GM19099 (cell line): ENCODE measurements around the gene EFCAB8.

Source experiments
- POLR2A ChIP-seq: IDR thresholded peaks from 3 replicates; pipeline ENCODE4 v1.6.1; 2011; ENCODE audit warnings: low read depth; ENCODE audit not compliant: insufficient read length; ENCODE audit errors: extremely low read depth

EFCAB8 gene

DNA sequence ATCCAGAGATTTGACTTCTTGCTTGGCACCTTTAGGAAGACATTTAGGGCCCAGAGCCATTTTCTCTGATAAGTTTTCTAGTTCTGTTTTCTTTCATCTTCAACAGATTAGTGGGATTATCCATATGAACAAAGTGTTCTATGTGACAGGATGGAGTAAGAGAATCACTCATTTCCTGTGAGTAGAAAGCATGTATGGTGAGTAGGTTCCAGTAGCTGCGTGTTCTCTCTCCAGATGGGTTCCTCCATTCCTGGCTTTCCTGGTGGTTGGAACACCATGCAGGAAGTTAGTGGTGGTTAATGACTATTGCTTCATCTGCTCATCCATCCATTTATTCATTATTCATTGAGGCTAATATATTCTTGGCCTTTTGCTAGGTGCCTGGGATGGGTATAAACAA, 54.0 kb downstream of the EFCAB8 start:
- TF ChIP-seq POLR2A, result no peak

DNA sequence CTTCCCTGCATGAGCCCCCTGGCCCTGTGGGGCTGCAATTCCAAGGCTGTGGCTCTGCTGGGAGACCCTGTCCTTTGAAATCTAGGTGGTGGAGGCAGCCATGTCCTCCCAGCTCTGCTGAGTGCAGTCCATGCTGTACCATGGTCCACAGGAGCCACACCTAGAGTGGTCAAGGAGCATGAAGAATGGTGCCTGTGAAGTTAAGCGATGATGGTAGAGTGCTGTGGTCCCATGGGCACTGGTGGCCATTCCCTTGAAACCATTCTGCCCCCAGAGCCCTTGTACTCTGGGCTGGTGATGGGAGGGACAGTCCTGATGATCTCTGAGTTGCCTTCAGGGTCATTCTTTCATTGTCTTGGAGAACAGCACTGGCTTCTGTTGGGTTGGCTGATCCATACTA, 55.3 kb downstream of the EFCAB8 start:
- TF ChIP-seq POLR2A, result no peak

DNA sequence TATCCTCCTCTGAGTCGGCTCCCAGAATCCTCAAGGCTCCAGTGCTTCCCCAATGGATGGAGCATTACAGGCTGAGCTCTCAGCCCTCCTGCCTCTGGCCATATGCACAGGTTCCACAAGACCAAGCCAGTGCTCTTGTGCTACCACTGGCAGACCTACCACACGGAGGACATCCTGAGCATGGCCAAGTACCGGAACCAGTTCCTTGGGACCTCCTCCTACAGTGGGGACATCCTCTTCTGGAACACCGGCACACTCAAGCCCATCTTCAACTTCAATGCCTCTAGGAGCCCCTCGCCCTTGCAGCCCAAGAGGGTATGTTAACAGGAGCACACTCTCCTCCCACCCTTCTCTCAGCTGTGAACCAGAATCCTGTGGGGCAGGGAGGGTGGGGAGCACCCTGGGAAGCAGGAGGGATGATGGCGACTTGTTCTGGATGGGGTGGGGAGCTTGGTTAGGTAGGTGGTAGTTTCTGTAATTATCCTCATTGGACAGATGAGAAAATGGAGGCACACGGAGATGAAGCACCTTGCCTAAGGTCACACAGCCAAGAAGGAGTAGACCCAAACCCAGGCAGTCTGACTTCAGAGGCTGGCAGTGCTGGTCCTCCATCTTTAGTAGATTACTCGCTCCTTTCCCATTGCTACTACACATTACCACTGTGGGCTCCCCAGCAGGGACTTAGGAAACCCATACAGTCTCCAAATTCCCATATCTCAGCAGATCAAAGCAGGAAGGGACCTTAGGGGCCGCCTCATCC, 58.6 kb downstream of the EFCAB8 start:
- no peak for TF ChIP-seq POLR2A

DNA sequence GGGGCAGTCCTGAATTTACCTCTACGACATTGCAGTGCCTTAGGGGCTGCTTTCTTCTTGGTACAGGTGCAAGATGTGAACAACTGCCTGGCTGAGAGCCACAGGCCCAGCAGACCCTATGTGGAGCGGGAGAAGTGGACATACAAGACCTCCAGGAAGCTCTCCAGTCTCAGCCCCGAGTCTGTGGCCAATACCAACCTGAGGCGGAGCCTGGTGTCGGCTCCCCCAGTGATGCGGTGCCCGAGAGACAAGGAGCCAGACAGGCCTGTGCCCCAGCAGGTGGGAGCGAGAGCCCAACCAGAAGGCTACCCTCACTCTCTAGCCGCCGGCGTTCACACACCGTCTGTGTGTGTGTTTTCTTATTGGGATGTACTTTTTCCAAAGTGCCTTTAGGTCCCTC, 59.6 kb downstream of the EFCAB8 start:
- TF ChIP-seq POLR2A, result no peak

DNA sequence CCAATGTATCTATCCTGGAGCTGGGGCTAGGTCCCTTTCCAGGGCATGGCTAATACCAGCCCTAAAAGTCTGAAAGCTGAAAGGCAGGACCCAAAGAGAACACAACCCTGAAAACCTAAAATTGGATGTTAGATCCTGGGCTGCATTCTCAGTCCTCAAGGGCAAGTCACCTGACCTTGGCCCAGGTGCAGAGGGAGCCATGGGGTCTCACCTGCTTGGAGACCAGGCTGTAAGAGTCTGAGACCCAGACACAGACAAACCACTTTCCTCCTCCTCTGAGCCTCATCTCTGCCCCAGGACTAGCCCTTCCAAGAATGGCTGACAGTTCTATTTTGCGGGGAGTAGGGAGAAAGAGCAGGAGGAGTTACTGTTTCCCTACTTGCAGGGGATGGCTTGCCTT, 60.0 kb downstream of the EFCAB8 start:
- no peak for TF ChIP-seq POLR2A

DNA sequence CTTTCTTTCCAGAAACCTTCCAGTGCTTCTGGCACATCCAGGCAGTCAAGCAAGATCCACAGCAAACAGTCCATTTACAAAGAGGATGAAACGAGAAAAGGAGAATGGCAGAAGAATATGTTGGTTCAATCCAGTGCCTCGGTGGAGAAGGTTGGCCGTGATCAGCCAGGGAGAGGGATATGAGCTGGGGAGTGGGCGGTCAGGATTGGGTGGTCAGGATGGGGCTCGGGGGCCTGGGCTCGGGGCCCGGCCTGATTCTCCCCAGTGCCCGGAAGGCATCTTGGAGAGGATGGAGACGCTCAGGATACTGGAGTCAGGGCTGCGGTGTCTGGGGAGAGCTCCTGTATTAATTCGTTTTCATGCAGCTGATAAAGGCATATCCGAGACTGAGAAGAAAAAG, 61.3 kb downstream of the EFCAB8 start:
- no peak for TF ChIP-seq POLR2A

DNA sequence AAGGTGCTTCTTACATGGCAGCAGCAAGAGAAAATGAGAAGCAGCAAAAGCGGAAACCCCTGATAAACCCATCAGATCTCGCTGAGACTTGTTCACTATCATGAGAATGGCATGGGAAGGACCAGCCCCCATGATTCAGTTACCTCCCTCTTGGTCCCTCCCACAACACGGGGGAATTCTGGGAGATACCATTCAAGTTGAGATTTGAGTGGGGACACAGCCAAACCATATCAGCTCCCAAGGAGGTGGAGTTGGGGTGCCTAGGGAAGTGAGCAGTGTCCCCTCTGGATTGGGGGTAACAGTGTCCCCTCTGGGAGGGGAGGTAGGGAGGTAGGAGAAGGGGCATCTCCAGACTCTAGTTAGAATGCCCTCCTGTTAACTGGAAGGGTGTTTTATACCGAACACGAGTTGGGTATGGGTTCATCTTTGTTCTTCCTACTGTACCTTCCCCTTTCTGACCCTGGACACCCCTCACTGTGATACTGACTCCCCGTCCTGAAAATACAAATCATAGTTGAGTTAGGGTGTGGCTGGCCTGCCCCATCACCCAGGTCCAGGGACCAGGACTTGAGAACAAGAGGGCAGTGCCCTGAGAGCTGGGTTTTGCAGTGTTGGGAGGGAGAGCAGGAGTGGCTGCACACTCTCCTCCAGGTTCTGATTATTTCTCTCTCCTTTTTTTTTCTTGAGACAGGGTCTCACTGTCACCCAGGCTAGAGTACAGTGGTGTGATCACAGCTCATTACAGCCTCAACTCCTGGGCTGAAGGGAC, 62.0 kb downstream of the EFCAB8 start:
- no peak for TF ChIP-seq POLR2A

DNA sequence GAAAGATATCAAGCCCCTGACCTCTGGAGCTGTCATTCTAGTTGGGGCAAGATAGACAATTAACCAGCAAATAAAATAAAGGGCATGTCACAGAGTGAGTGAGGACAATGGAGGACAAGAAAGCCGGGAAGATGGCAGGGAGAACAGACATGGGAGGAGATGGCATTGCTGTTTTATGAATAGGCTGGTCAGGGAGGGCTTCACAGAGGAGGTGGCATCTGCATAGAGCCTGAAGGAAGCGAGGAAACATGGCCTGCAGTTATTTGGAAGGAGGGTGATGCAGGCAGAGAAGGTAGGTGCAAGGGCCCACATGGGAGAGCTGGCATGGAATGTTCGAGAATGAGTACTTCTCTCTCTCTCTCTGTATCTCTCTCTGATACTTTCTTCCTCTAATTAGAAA, 63.7 kb downstream of the EFCAB8 start:
- no peak for TF ChIP-seq POLR2A

DNA sequence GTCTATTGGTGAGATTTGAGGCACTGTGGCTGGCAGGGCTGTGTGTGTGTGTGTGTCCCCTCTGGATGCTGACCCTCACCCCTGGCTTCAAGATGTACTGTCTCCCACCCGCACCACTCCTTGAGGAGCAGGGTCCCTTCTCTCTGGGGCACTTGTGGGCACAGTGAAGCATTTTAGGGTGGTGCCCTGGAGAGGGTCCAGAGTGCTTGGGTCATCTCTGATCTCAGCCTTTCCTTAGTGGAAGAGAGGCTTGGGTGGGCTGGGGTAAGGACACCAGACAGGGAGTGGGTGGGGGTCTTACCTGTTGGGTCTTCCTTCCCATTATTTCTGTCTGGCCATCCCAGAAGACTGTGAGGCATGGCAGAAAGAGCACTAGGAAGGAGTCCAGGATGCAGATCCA, 66.1 kb downstream of the EFCAB8 start:
- no peak for TF ChIP-seq POLR2A

DNA sequence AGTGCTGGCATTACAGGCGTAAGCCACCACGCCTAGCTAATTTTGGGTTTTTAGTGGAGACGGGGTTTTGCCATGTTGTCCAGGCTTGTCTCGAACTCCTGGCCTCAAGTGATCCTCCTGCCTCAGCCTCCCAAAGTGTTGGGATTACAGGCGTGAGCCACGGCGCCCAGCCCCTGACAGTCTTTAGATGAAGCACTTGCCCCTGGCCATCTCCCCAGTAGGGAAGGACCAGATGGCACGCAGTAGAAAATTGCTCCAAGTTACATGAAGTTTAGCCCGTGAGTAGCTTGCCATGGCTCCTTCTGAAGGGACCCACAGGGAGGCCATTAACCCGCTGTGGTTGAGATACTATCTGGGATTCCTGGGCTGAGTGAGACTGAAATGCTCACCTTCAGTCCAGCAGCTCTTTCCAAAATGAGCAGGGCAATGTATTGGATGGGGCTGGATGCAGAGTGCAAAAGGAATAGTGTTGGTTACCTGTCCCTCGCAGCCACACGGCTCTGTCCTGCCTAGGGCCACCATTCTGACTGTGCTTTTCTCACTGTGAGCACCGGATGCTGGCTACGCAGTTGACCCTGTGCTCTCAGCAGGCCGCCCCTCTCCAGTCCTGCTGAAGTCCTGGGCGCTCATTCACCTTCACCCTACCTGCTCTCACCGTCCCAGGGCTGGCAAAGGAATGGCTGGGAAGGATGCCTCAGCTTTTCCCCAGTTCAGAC, 66.9 kb downstream of the EFCAB8 start:
- TF ChIP-seq POLR2A, result no peak

DNA sequence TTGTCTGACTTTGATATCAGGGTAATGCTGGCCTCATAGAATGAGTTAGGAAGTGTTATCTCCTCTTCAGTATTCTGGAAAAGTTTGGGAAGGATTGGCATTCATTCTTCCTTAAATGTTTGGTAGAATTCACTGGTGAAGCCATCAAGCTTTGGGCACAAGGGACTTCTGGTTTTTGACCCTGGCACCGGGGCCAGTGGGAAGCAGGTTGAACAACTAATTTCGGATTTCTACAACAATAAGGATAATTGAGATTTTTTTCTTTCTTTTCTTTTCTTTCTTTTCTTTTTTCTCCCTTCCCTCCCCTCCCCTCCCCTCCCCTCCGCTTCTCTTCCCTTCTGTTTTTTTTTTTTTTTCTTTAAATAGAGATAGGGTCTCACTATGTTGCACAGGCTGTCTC, 70.4 kb downstream of the EFCAB8 start:
- no peak for TF ChIP-seq POLR2A

DNA sequence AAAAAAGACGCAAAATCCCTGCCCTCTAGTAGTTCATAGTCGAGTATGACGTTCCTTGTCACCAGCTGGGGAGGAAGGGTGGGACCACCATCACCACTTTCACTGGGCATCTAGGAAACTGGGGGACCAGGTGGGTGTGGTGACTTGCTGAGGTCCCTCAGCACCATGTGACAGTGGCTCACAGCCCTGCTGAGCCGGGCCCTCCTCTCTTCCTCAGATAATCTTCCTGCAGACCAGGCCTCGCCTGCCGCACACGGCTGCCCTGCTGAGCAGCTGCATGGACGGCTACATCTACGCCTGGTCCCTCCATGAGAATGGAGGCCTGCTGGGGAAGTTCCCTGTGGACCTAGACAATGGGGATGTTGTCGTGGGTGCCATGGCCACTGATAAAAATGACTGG, 71.5 kb downstream of the EFCAB8 start:
- TF ChIP-seq POLR2A, result no peak

DNA sequence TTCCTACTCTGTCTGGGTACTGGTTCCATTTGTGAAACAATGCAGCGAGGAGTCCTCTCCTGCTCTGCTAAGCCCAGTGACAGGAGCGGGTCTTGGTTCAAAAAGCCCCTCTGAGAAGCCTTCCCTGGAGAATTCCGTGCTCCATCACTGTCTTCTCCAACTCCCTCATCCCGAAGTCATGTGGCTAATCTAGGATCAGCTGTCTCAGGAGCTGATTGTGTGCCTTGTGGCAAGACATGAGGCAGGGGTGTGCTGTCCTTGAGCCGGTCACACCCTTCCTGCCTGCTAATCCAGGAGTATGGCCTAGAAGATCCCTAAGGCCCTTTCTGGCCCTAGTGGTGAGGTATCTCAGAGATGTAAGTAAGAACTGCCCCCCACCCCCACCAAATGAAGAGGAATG, 72.0 kb downstream of the EFCAB8 start:
- TF ChIP-seq POLR2A, result no peak

DNA sequence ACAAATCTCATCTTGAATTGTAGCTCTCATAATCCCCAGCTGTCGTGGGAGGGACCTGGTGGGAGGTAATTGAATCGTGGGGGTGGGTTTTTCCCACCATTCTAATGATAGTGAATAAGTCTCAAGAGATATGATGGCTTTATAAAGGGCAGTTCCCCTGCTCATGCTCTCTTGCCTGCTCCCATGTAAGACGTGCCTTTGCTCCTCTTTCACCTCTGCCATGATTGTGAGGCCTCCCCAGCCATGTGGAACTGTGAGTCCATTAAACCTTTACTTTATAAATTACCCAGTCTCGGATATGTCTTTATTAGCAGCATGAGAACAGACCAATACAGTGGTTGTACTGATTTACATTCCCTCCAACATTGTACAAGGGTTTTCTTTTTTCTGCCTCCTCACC, 75.9 kb downstream of the EFCAB8 start:
- TF ChIP-seq POLR2A, result no peak

DNA sequence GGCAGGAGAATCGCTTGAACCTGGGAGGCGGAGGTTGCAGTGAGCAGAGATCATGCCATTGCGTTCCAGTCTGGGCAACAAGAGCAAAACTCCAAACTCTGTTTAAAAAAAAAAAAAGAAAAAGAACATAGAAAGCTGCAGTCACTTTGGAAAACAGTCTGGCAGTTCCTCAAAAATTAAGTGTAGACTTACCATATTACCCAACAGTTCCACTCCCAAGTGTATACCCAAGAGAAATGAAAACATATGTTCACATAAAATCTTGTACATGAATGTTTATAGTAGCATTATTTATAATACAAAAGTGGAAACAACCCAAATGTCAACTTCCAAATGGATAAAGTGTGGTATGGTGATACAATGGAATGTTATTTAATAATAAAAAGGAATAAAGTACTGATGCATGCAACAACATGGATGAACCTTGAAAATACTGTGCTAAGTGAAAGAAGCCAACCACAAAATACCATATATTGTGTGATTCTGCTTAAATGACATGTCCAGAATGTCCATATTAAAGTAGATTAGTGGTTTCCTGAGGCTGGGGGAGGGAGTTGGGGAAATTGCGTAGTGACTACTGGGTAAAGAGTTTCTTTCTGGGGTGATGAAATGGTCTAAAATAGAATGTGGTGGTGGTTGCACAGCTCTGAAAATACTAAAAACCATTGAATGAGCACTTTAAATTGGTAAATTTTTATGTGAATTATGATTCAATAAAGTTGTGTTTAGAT, 82.6 kb downstream of the EFCAB8 start:
- no peak for TF ChIP-seq POLR2A
